ENCODE results near the gene EREG. TPM values are rescaled to one million over a fixed set of nuclear protein-coding genes. Genes with fewer than 3 reads are reported as not detected.

EREG gene
- total and polyA plus RNA-seq, 10 donors = 0.03 to 12.3 (median 0.29) TPM

GRCh38 chr4:74410272-74410671 lies 45.3 kb downstream of the EREG start:
- Histone ChIP-seq H3K9me3 (no peaks in the 10 kb centered on the region), H3K4me3 (no peak overlapping the region), H3K27ac (no peak overlapping the region), H3K27me3 (replicated peaks in 1 of 7) (no peaks in the 10 kb centered on the region), H3K4me1 (no peaks in the 10 kb centered on the region), H3K36me3 (no peaks in the 10 kb centered on the region)
- DNase-seq = no peak
- intact Hi-C loops (cut with DNase I; ENCODE audit: low total_unique reads) = no loop called here
- TF ChIP-seq POLR2A (IDR thresholded peaks at IDR 0.05) = no peak
- no peak for TF ChIP-seq CTCF (IDR thresholded peaks at IDR 0.05 in 8 of 11, conservative IDR thresholded peaks at IDR 0.05 in 3 of 11)
- TF ChIP-seq POLR2AphosphoS5 (IDR thresholded peaks at IDR 0.05) = no peak
- WGBS, 5 donors = 44 to 67% (median 53%) methylated on average over 2 of the region's 2 CpGs

GRCh38 chr4:74412225-74412624 lies 47.3 kb downstream of the EREG start:
- TF ChIP-seq POLR2AphosphoS5 (IDR thresholded peaks at IDR 0.05) (no peak), CTCF (IDR thresholded peaks at IDR 0.05 in 8 of 11, conservative IDR thresholded peaks at IDR 0.05 in 3 of 11) (no peak), POLR2A (IDR thresholded peaks at IDR 0.05) (no peak)
- no peaks in the 10 kb centered on the region for H3K4me1 ChIP-seq
- no peak overlapping the region for H3K27ac ChIP-seq
- H3K4me3 ChIP-seq = no peak overlapping the region
- no peak for DNase-seq
- no peaks in the 10 kb centered on the region for H3K36me3 ChIP-seq
- no peaks in the 10 kb centered on the region for H3K9me3 ChIP-seq
- H3K27me3 ChIP-seq (replicated peaks in 1 of 7) = no peaks in the 10 kb centered on the region
- intact Hi-C loops (cut with DNase I; ENCODE audit: low total_unique reads) = no loop called here

GRCh38 chr4:74413265-74413664 lies 48.3 kb downstream of the EREG start:
- intact Hi-C loops (cut with DNase I; ENCODE audit: low total_unique reads) = no loop called here
- no peak overlapping the region for H3K27ac ChIP-seq
- no peaks in the 10 kb centered on the region for H3K27me3 ChIP-seq (replicated peaks in 1 of 7)
- no peak for TF ChIP-seq CTCF (IDR thresholded peaks at IDR 0.05 in 8 of 11, conservative IDR thresholded peaks at IDR 0.05 in 3 of 11)
- TF ChIP-seq POLR2AphosphoS5 (IDR thresholded peaks at IDR 0.05) = no peak
- no peak for TF ChIP-seq POLR2A (IDR thresholded peaks at IDR 0.05)
- no peaks in the 10 kb centered on the region for H3K9me3 ChIP-seq
- DNase-seq = no peak
- H3K4me1 ChIP-seq = no peaks in the 10 kb centered on the region
- no peaks in the 10 kb centered on the region for H3K36me3 ChIP-seq
- no peak overlapping the region for H3K4me3 ChIP-seq

GRCh38 chr4:74414149-74414809 lies 49.3 kb downstream of the EREG start:
- intact Hi-C loops (cut with DNase I; ENCODE audit: low total_unique reads) = no loop called here
- Histone ChIP-seq H3K4me1 (no peaks in the 10 kb centered on the region), H3K4me3 (no peak overlapping the region), H3K9me3 (no peaks in the 10 kb centered on the region), H3K27ac (no peak overlapping the region), H3K36me3 (no peaks in the 10 kb centered on the region), H3K27me3 (replicated peaks in 1 of 7) (no peaks in the 10 kb centered on the region)
- no peak for DNase-seq
- TF ChIP-seq POLR2AphosphoS5 (IDR thresholded peaks at IDR 0.05) = no peak
- no peak for TF ChIP-seq CTCF (IDR thresholded peaks at IDR 0.05 in 8 of 11, conservative IDR thresholded peaks at IDR 0.05 in 3 of 11)
- no peak for TF ChIP-seq POLR2A (IDR thresholded peaks at IDR 0.05)
- WGBS, 5 donors = 53 to 77% (median 61%) methylated on average over 5 of the region's 5 CpGs

Measured in spleen (tissue), 11 donors.